ENCODE data around the gene RFNG.

The RFNG gene

GRCh38 chr17:82016061-82016874 lies 35.3 kb downstream of the RFNG start:
- no peak for TF ChIP-seq CTCF (IDR thresholded peaks at IDR 0.05; ENCODE audit: insufficient read depth, low read length, missing control alignments)
- ChIA-PET POLR2A (no interaction called here), CTCF (interaction anchor here (1.1 to 10.7 kb wide), 4 partner anchors 14 to 79 kb away, joined by 4 to 290 read pairs (median 5); partner anchors contain the start of genes NOTUM and PYCR1)
- H3K4me3 ChIP-seq (ENCODE audit: low read depth, low read length): no peak overlapping the region
- DNase-seq (ENCODE audit: low read depth, low spot score): no peak

GRCh38 chr17:82015311-82015971 lies 36.2 kb downstream of the RFNG start:
- DNase-seq (ENCODE audit: low read depth, low spot score): no peak
- POLR2A ChIA-PET: no interaction called here
- CTCF ChIA-PET: interaction anchor here (1.1 to 10.7 kb wide), 3 partner anchors 53 to 78 kb away, joined by 4 to 290 read pairs (median 4); partner anchors contain the start of genes NOTUM and PYCR1
- TF ChIP-seq CTCF (IDR thresholded peaks at IDR 0.05; ENCODE audit: insufficient read depth, low read length, missing control alignments): no peak
- H3K4me3 ChIP-seq (ENCODE audit: low read depth, low read length): no peak overlapping the region

GRCh38 chr17:82014971-82015310 lies 36.7 kb downstream of the RFNG start:
- no peak for DNase-seq (ENCODE audit: low read depth, low spot score)
- no peak for TF ChIP-seq CTCF (IDR thresholded peaks at IDR 0.05; ENCODE audit: insufficient read depth, low read length, missing control alignments)
- no peak overlapping the region for H3K4me3 ChIP-seq (ENCODE audit: low read depth, low read length)
- CTCF ChIA-PET: interaction anchor here (1.0 to 10.7 kb wide), 3 partner anchors 15 to 53 kb away, joined by 3 to 290 read pairs (median 8); partner anchors contain the start of gene NOTUM
- POLR2A ChIA-PET: no interaction called here

- CTCF ChIA-PET: interaction anchor here (1.0 to 10.7 kb wide), 3 partner anchors 16 to 52 kb away, joined by 3 to 290 read pairs (median 8); partner anchors contain the start of gene NOTUM
- POLR2A ChIA-PET: no interaction called here
- no peak overlapping the region for H3K4me3 ChIP-seq (ENCODE audit: low read depth, low read length)
- DNase-seq (ENCODE audit: low read depth, low spot score): no peak
- no peak for TF ChIP-seq CTCF (IDR thresholded peaks at IDR 0.05; ENCODE audit: insufficient read depth, low read length, missing control alignments)
These were observed 37.2 kb downstream of the RFNG start for GRCh38 chr17:82014432-82014831.

- H3K4me3 ChIP-seq (ENCODE audit: low read depth, low read length): no peak overlapping the region
- no peak for TF ChIP-seq CTCF (IDR thresholded peaks at IDR 0.05; ENCODE audit: insufficient read depth, low read length, missing control alignments)
- ChIA-PET POLR2A (no interaction called here), CTCF (interaction anchor here (1.0 to 10.7 kb wide), 3 partner anchors 16 to 52 kb away, joined by 3 to 290 read pairs (median 8); partner anchors contain the start of gene NOTUM)
- no peak for DNase-seq (ENCODE audit: low read depth, low spot score)
These were observed 37.8 kb downstream of the RFNG start for GRCh38 chr17:82013772-82014321.

GRCh38 chr17:82013341-82013740 lies 38.3 kb downstream of the RFNG start:
- TF ChIP-seq CTCF (IDR thresholded peaks at IDR 0.05; ENCODE audit: insufficient read depth, low read length, missing control alignments): no peak
- H3K4me3 ChIP-seq (ENCODE audit: low read depth, low read length): no peak overlapping the region
- ChIA-PET POLR2A (no interaction called here), CTCF (interaction anchor here (0.6 to 5.3 kb wide), 4 partner anchors 7 to 54 kb away, joined by 3 to 46 read pairs (median 4); partner anchors contain the start of genes CENPX and LRRC45)
- DNase-seq (ENCODE audit: low read depth, low spot score): no peak
